ENCODE measurements around the gene WDR74. TPM values are rescaled to one million over a fixed set of nuclear protein-coding genes. Genes with fewer than 3 reads are reported as not detected.
"Not testable (repeated sequence)": the region's sequence is repeated elsewhere in the genome, so short reads cannot be mapped to it uniquely, and the experiment has no call there.

Gene WDR74
- total RNA-seq, 1 experiment from 2014 or later: 110 TPM

- ATAC-seq (no peak), DNase-seq (ENCODE audit: low spot score) (no peak)
- ChIA-PET CTCF (interaction anchor here (0.6 to 3.2 kb wide), 14 partner anchors 11 to 250 kb away, joined by 3 to 17 read pairs (median 4); partner anchors contain the start of genes NXF1, SLC3A2, TMEM179B and ZBTB3), POLR2A (interaction anchor here (0.5 to 2.1 kb wide), 8 partner anchors 9 to 174 kb away, joined by 3 to 11 read pairs (median 5); partner anchors contain the start of genes POLR2G, TEX54 and TMEM179B)
- H3K36me3 Mint-ChIP-seq: peaks cover 32% of the 10 kb centered on the region
- peak overlapping the region; percentile 96 for H3K27ac Mint-ChIP-seq
- H3K4me3 Mint-ChIP-seq: no peak overlapping the region; the same call in 1 of the 2 replicates
- H3K27me3 Mint-ChIP-seq (ENCODE audit: low read depth): no peaks in the 10 kb centered on the region
- no peaks in the 10 kb centered on the region for H3K9me3 Mint-ChIP-seq
- TF ChIP-seq ZNF281 (CRISPR knock-in tag; IDR thresholded peaks at IDR 0.05) (no peak), ATF6 (CRISPR knock-in tag; IDR thresholded peaks at IDR 0.05) (no peak), GTF2I (CRISPR knock-in tag; conservative IDR thresholded peaks at IDR 0.05) (no peak), ATF3 (CRISPR knock-in tag; conservative IDR thresholded peaks at IDR 0.05) (no peak), PRRX2 (CRISPR knock-in tag; IDR thresholded peaks at IDR 0.05) (no peak), ZNF121 (CRISPR knock-in tag; IDR thresholded peaks at IDR 0.05) (peak; percentile 86; the same call in 1 of the 2 replicates), ZNF317 (CRISPR knock-in tag; IDR thresholded peaks at IDR 0.05; ENCODE audit: borderline replicate concordance, low read depth) (no peak)
- H3K4me1 Mint-ChIP-seq: peaks cover 62% of the 10 kb centered on the region
Measured at GRCh38 chr11:62860835-62861563, 21.6 kb upstream of the WDR74 start.

GRCh38 chr11:62859281-62859703 lies 19.9 kb upstream of the WDR74 start:
- Mint-ChIP-seq H3K4me1 (peaks cover 60% of the 10 kb centered on the region), H3K27ac (peak overlapping the region; percentile 95), H3K36me3 (peaks cover 42% of the 10 kb centered on the region), H3K4me3 (peak overlapping the region; percentile 99)
- DNase-seq (ENCODE audit: low spot score); CTCF ChIA-PET; POLR2A ChIA-PET; H3K9me3 Mint-ChIP-seq; ATAC-seq; H3K27me3 Mint-ChIP-seq (ENCODE audit: low read depth): not testable (repeated sequence)

GRCh38 chr11:62858201-62858600 lies 18.8 kb upstream of the WDR74 start:
- ATAC-seq (no peak), DNase-seq (ENCODE audit: low spot score) (no peak)
- H3K36me3 Mint-ChIP-seq: peaks cover 44% of the 10 kb centered on the region
- H3K4me3 Mint-ChIP-seq: peak overlapping the region; percentile 99
- ChIA-PET CTCF (interaction anchor here (0.8 to 1.4 kb wide), 4 partner anchors 23 to 246 kb away, joined by 3 to 6 read pairs (median 4); partner anchors contain the start of gene SLC3A2), POLR2A (interaction anchor here (0.6 to 3.8 kb wide), 8 partner anchors 18 to 1529 kb away, joined by 3 to 69 read pairs (median 5); partner anchors contain the start of genes SLC3A2, STX5 and WDR74)
- H3K27ac Mint-ChIP-seq: peak overlapping the region; percentile 92
- 0 out of 2 replicates have a peak, but pooled peaks cover 4% of the 10 kb centered on the region for H3K27me3 Mint-ChIP-seq (ENCODE audit: low read depth)
- peaks cover 64% of the 10 kb centered on the region for H3K4me1 Mint-ChIP-seq
- H3K9me3 Mint-ChIP-seq: no peaks in the 10 kb centered on the region
- TF ChIP-seq USF1 (CRISPR knock-in tag; IDR thresholded peaks at IDR 0.05) (no peak), ERG (CRISPR knock-in tag; IDR thresholded peaks at IDR 0.05) (no peak), TEAD1 (CRISPR knock-in tag; IDR thresholded peaks at IDR 0.05) (no peak), FOXK1 (CRISPR knock-in tag; IDR thresholded peaks at IDR 0.05) (no peak), ZNF425 (CRISPR knock-in tag; conservative IDR thresholded peaks at IDR 0.05) (no peak), ZBTB21 (CRISPR knock-in tag; IDR thresholded peaks at IDR 0.05; ENCODE audit: borderline replicate concordance) (no peak), ZNF671 (CRISPR knock-in tag; IDR thresholded peaks at IDR 0.05) (no peak), MLX (CRISPR knock-in tag; IDR thresholded peaks at IDR 0.05) (no peak), ZBTB43 (CRISPR knock-in tag; IDR thresholded peaks at IDR 0.05) (no peak)

Measured in WTC11 (cell line).